Measurements from ENCODE around the gene CASQ2. TPM values are rescaled to one million over a fixed set of nuclear protein-coding genes. Genes with fewer than 3 reads are reported as not detected.

Gene CASQ2
- total and polyA plus RNA-seq, 2 donors (not counting 1 experiment from before 2014, with no cell fraction given), result not detected

DNA sequence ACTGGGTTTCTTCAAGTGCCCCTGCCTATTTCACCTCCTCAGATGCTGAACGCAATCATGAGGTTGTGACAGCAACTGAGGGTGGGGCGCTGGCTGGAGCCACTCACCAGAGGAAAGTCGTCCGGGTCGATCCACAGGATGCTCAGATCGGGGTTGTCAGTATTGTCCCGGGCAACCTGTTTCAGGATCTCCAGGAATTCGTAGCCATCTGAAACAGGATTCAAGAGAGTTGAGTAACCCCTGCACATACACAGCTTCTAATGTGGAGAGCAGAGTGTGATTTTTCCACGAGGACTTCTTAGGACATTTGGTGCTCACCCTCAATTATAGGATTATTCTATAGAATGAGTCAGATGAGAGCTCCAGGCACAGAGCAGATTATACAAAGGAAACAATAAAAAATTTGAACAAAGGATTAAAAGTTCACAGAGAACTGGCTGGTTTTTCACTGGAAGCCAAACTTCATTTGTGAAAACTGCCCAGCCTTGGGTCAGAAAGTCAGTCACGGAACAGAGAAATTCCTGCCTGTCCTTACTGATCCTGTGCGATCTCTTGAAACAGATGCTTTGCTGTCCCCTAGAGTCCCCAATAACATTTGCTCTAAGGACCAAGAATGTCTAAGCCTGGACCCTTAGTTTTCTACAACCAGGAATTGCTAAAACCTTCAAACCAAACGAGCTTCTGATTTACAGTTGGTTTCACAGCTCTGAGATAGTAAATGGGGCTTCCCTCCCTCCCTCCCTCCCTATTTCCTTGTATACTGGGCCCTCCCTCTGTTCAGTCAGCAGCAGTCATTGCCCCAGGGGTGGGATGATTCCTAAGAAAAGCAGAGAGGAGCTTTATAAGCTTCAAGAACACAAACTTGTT is 63.2 kb downstream of the CASQ2 start:
- 96% methylated on average over 10 of the region's 12 CpGs for WGBS (ENCODE audit: insufficient coverage)
- no peaks in the 10 kb centered on the region for H4K20me1 ChIP-seq (ENCODE audit: control insufficient read depth, insufficient read depth, low read length, poor library complexity, severe bottlenecking)
- no peaks in the 10 kb centered on the region for H3K9me3 Mint-ChIP-seq (ENCODE audit: insufficient read depth)
- no peaks in the 10 kb centered on the region for H3K4me1 Mint-ChIP-seq
- no peak overlapping the region for H3K4me3 ChIP-seq (ENCODE audit: control extremely low read depth in 1 of 5, extremely low read depth in 1 of 5, insufficient read depth in 1 of 5, low read depth in 2 of 5, low read length in 4 of 5)
- peaks cover 0 to 2% (median 0%) of the 10 kb centered on the region in 4 experiments for H3K27me3 ChIP-seq (replicated peaks in 1 of 4; ENCODE audit: control extremely low read depth in 1 of 4, control insufficient read depth in 3 of 4, insufficient read depth in 4 of 4, low read length in 3 of 4)
- no peak for DNase-seq
- no peaks in the 10 kb centered on the region for H3K4me1 ChIP-seq (ENCODE audit: control insufficient read depth in 2 of 2, insufficient read depth in 2 of 2, low read length in 2 of 2)
- intact Hi-C loops (cut with micrococcal nuclease), result loop anchor here (10.0 kb wide), 1 partner anchor 571 kb away; no protein-coding TSS in a partner anchor
- H3K9ac ChIP-seq (ENCODE audit: low read length), result no peak overlapping the region
- H2AFZ ChIP-seq (ENCODE audit: insufficient read depth, low read depth, low read length, poor library complexity, severe bottlenecking), result no peak overlapping the region
- CTCF ChIA-PET, result interaction anchor here (1.2 to 1.3 kb wide), 2 partner anchors 32 to 112 kb away, joined by 3 read pairs; no protein-coding TSS in a partner anchor
- no peaks in the 10 kb centered on the region for H3K79me2 ChIP-seq (ENCODE audit: control insufficient read depth, insufficient read depth, low read length)
- H3K27me3 Mint-ChIP-seq, result peaks cover 11% of the 10 kb centered on the region
- H3K27ac Mint-ChIP-seq, result no peak overlapping the region
- H3K4me3 Mint-ChIP-seq, result no peak overlapping the region
- ATAC-seq (ENCODE audit: low read depth), result no peak
- TF ChIP-seq, protein P1, sequence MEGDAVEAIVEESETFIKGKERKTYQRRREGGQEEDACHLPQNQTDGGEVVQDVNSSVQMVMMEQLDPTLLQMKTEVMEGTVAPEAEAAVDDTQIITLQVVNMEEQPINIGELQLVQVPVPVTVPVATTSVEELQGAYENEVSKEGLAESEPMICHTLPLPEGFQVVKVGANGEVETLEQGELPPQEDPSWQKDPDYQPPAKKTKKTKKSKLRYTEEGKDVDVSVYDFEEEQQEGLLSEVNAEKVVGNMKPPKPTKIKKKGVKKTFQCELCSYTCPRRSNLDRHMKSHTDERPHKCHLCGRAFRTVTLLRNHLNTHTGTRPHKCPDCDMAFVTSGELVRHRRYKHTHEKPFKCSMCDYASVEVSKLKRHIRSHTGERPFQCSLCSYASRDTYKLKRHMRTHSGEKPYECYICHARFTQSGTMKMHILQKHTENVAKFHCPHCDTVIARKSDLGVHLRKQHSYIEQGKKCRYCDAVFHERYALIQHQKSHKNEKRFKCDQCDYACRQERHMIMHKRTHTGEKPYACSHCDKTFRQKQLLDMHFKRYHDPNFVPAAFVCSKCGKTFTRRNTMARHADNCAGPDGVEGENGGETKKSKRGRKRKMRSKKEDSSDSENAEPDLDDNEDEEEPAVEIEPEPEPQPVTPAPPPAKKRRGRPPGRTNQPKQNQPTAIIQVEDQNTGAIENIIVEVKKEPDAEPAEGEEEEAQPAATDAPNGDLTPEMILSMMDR (IDR thresholded peaks at IDR 0.05), result no peak
- TF ChIP-seq EZH2 (IDR thresholded peaks at IDR 0.05; ENCODE audit: borderline replicate concordance, insufficient read depth, low read depth, low read length, poor library complexity, severe bottlenecking), result no peak
- no peak overlapping the region for H3K27ac ChIP-seq (ENCODE audit: low read length in 2 of 2)
- no peaks in the 10 kb centered on the region for H3K9me3 ChIP-seq (ENCODE audit: control extremely low read depth in 1 of 3, control insufficient read depth in 2 of 3, insufficient read depth in 1 of 3, low read length in 2 of 3)
- POLR2A ChIA-PET, result no interaction called here
- no peak overlapping the region for H3K4me2 ChIP-seq (replicated peaks; ENCODE audit: low read depth, low read length, poor library complexity, severe bottlenecking)
- no peaks in the 10 kb centered on the region for H3K36me3 ChIP-seq (replicated peaks in 1 of 2; ENCODE audit: control extremely low read depth in 1 of 2, control insufficient read depth in 1 of 2, extremely low read depth in 1 of 2, insufficient read depth in 2 of 2, low read length in 1 of 2)

DNA sequence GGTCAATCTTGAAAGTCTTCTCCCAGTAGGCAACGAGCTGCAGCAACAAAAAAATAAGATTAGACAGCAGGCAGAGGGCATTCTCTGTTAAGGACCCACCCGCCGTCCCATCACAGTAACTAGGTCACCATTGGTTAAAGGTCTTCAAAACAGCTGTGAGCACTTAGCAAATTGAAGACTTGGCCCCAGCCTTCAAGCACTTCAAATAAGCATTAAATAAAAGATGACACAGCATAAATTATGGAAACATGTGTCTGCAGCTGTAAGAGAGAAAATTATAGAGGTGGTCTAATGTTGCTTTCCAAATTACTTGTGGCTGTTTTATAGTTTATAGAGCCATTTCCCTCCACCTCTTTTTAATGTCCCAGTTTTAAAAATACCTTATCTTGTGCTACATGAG is 65.6 kb downstream of the CASQ2 start:
- no peaks in the 10 kb centered on the region for H3K9me3 Mint-ChIP-seq (ENCODE audit: insufficient read depth)

More for the DNA sequence above, 65.6 kb downstream of the CASQ2 start:
- Mint-ChIP-seq H3K27ac (no peak overlapping the region), H3K27me3 (peaks cover 8% of the 10 kb centered on the region), H3K4me3 (no peak overlapping the region), H3K4me1 (no peaks in the 10 kb centered on the region)
- POLR2A ChIA-PET, result no interaction called here
- no peaks in the 10 kb centered on the region for H3K4me1 ChIP-seq (ENCODE audit: control insufficient read depth in 2 of 2, insufficient read depth in 2 of 2, low read length in 2 of 2)
- no peaks in the 10 kb centered on the region for H3K79me2 ChIP-seq (ENCODE audit: control insufficient read depth, insufficient read depth, low read length)
- H3K9ac ChIP-seq (ENCODE audit: low read length), result no peak overlapping the region
- CTCF ChIA-PET, result no interaction called here
- DNase-seq (no peak), ATAC-seq (ENCODE audit: low read depth) (no peak)
- H3K27ac ChIP-seq (ENCODE audit: low read length in 2 of 2), result no peak overlapping the region
- TF ChIP-seq, protein P1 (IDR thresholded peaks at IDR 0.05), result no peak
- TF ChIP-seq EZH2 (IDR thresholded peaks at IDR 0.05; ENCODE audit: borderline replicate concordance, insufficient read depth, low read depth, low read length, poor library complexity, severe bottlenecking), result no peak
- H3K36me3 ChIP-seq (replicated peaks in 1 of 2; ENCODE audit: control extremely low read depth in 1 of 2, control insufficient read depth in 1 of 2, extremely low read depth in 1 of 2, insufficient read depth in 2 of 2, low read length in 1 of 2), result no peaks in the 10 kb centered on the region
- no peak overlapping the region for H2AFZ ChIP-seq (ENCODE audit: insufficient read depth, low read depth, low read length, poor library complexity, severe bottlenecking)
- 85% methylated on average over 3 of the region's 3 CpGs for WGBS (ENCODE audit: insufficient coverage)
- no peak overlapping the region for H3K4me2 ChIP-seq (replicated peaks; ENCODE audit: low read depth, low read length, poor library complexity, severe bottlenecking)
- H3K27me3 ChIP-seq (replicated peaks in 1 of 4; ENCODE audit: control extremely low read depth in 1 of 4, control insufficient read depth in 3 of 4, insufficient read depth in 4 of 4, low read length in 3 of 4), result no peaks in the 10 kb centered on the region
- no peaks in the 10 kb centered on the region for H4K20me1 ChIP-seq (ENCODE audit: control insufficient read depth, insufficient read depth, low read length, poor library complexity, severe bottlenecking)
- H3K9me3 ChIP-seq (ENCODE audit: control extremely low read depth in 1 of 3, control insufficient read depth in 2 of 3, insufficient read depth in 1 of 3, low read length in 2 of 3), result no peaks in the 10 kb centered on the region
- no peak overlapping the region for H3K4me3 ChIP-seq (ENCODE audit: control extremely low read depth in 1 of 5, extremely low read depth in 1 of 5, insufficient read depth in 1 of 5, low read depth in 2 of 5, low read length in 4 of 5)
- intact Hi-C loops (cut with micrococcal nuclease), result loop anchor here (10.0 kb wide), 1 partner anchor 568 kb away; no protein-coding TSS in a partner anchor
